Smooth muscle cell (in vitro differentiated cells): ENCODE measurements around the gene OR6X1. TPM values are rescaled to one million over a fixed set of nuclear protein-coding genes. Genes with fewer than 3 reads are reported as not detected.

ENCODE experiments used
- DNase-seq: peaks from one replicate; lab custom pipeline; 2025; ENCODE audit not compliant: unreplicated experiment; lab: John Stamatoyannopoulos, UW
- H2AFZ ChIP-seq: fragments of 200-600 bp; sonication (generic); 2 replicates; pipeline ENCODE4 v1.6.0; 2016; ENCODE audit warnings: antibody characterized with exemption, low read depth, mild to moderate bottlenecking
- H3F3A ChIP-seq: fragments of 200-600 bp; sonication (generic); 2 replicates; pipeline ENCODE4 v1.6.0; 2017; ENCODE audit warnings: antibody characterized with exemption, low read depth
- H3K27ac ChIP-seq: fragments of 200-600 bp; sonication (generic); 2 replicates; pipeline ENCODE4 v1.5.1; 2016; ENCODE audit warnings: low read depth, mild to moderate bottlenecking
- H3K27me3 ChIP-seq: fragments of 200-600 bp; sonication (generic); 2 replicates; pipeline ENCODE4 v1.6.1; 2016; ENCODE audit warnings: low read depth, mild to moderate bottlenecking
- H3K36me3 ChIP-seq: fragments of 200-600 bp; sonication (generic); 2 replicates; pipeline ENCODE4 v1.5.1; 2016; ENCODE audit warnings: low read depth
- H3K4me1 ChIP-seq: fragments of 200-600 bp; sonication (generic); 2 replicates; pipeline ENCODE4 v1.5.1; 2016; ENCODE audit warnings: low read depth
- H3K4me2 ChIP-seq: fragments of 200-600 bp; sonication (generic); 2 replicates; pipeline ENCODE4 v1.6.0; 2016; ENCODE audit warnings: mild to moderate bottlenecking
- H3K4me3 ChIP-seq: fragments of 200-600 bp; sonication (generic); 2 replicates; pipeline ENCODE4 v1.5.1; 2016; ENCODE audit warnings: mild to moderate bottlenecking
- H3K79me2 ChIP-seq: fragments of 200-600 bp; sonication (generic); 2 replicates; pipeline ENCODE4 v1.6.0; 2016; ENCODE audit warnings: low read depth, mild to moderate bottlenecking
- H3K9ac ChIP-seq: fragments of 200-600 bp; sonication (generic); 2 replicates; pipeline ENCODE4 v1.6.0; 2016; ENCODE audit warnings: low read depth
- H3K9me3 ChIP-seq: fragments of 200-600 bp; sonication (generic); replicated peaks from 2 replicates; pipeline ENCODE4 v1.5.1; 2016; ENCODE audit warnings: low read depth
- H4K20me1 ChIP-seq: fragments of 200-600 bp; sonication (generic); 2 replicates; pipeline ENCODE4 v1.6.0; 2016; ENCODE audit warnings: low read depth
- CTCF ChIP-seq: fragments of 200-600 bp; sonication (generic); IDR thresholded peaks from 2 replicates; pipeline ENCODE4 v1.5.1; 2017; ENCODE audit warnings: borderline replicate concordance, mild to moderate bottlenecking, antibody characterized with exemption; ENCODE audit not compliant: insufficient read depth, poor library complexity, severe bottlenecking
- WGBS: methylation state at CpG from one replicate; pipeline ENCODE4 v1.1.7; 2016; ENCODE audit warnings: low lambda C conversion rate; 5-methylcytosine and 5-hydroxymethylcytosine counted together
- polyA plus RNA-seq: library from polyadenylated mRNA; unstranded; fragments of >200 nt; fragmentation: Nextera tagmentation; extraction: Ambion mirVana; gene quantifications from 2 replicates; pipeline ENCODE4 v1.2.1, GENCODE V29; 2016
- total RNA-seq: library from RNA; depleted of rRNA; stranded (reverse); fragments of >200 nt; gene quantifications from 2 replicates; pipeline ENCODE4 v1.2.3, GENCODE V29; 2014

The OR6X1 gene
- total and polyA plus RNA-seq, 2 experiments from 2014 or later: not detected

- no peaks in the 10 kb centered on the region for H3K9me3 ChIP-seq
- H3K27ac ChIP-seq: no peak overlapping the region
- no peak for DNase-seq
- H3K4me3 ChIP-seq: peak overlapping the region; percentile 75
- H3K79me2 ChIP-seq: peaks cover 42% of the 10 kb centered on the region
- TF ChIP-seq CTCF: no peak
- H3K4me2 ChIP-seq: peak overlapping the region; percentile 97
- 5% methylated on average over 6 of the region's 6 CpGs for WGBS
- H4K20me1 ChIP-seq: peaks cover 16% of the 10 kb centered on the region
- H3K27me3 ChIP-seq: no peaks in the 10 kb centered on the region
- H2AFZ ChIP-seq: peak overlapping the region; percentile 100
- H3F3A ChIP-seq: no peaks in the 10 kb centered on the region
- no peaks in the 10 kb centered on the region for H3K36me3 ChIP-seq
- peak overlapping the region; percentile 88 for H3K9ac ChIP-seq
- H3K4me1 ChIP-seq: peaks cover 18% of the 10 kb centered on the region
Measured at GRCh38 chr11:123740787-123741158, 13.5 kb downstream of the OR6X1 start.

GRCh38 chr11:123738374-123738773 is 15.9 kb downstream of the OR6X1 start:
- Histone ChIP-seq H2AFZ (no peak overlapping the region), H3F3A (no peaks in the 10 kb centered on the region), H3K9ac (no peak overlapping the region), H3K9me3 (no peaks in the 10 kb centered on the region), H4K20me1 (peaks cover 26% of the 10 kb centered on the region), H3K36me3 (no peaks in the 10 kb centered on the region), H3K27ac (no peak overlapping the region), H3K4me2 (no peak overlapping the region), H3K4me1 (peaks cover 18% of the 10 kb centered on the region), H3K4me3 (no peak overlapping the region), H3K79me2 (peaks cover 47% of the 10 kb centered on the region), H3K27me3 (no peaks in the 10 kb centered on the region)
- 67% methylated on average over 2 of the region's 2 CpGs for WGBS
- no peak for TF ChIP-seq CTCF
- DNase-seq: no peak

GRCh38 chr11:123736769-123737168 is 17.5 kb downstream of the OR6X1 start:
- DNase-seq: no peak
- WGBS: 98% methylated on average over 3 of the region's 3 CpGs
- no peaks in the 10 kb centered on the region for H3K36me3 ChIP-seq
- H2AFZ ChIP-seq: no peak overlapping the region
- no peaks in the 10 kb centered on the region for H3F3A ChIP-seq
- no peak overlapping the region for H3K4me2 ChIP-seq
- no peak for TF ChIP-seq CTCF
- no peak overlapping the region for H3K27ac ChIP-seq
- H3K79me2 ChIP-seq: peaks cover 53% of the 10 kb centered on the region
- H3K4me1 ChIP-seq: peaks cover 9% of the 10 kb centered on the region
- H3K27me3 ChIP-seq: no peaks in the 10 kb centered on the region
- peaks cover 35% of the 10 kb centered on the region for H4K20me1 ChIP-seq
- no peaks in the 10 kb centered on the region for H3K9me3 ChIP-seq
- no peak overlapping the region for H3K4me3 ChIP-seq
- H3K9ac ChIP-seq: no peak overlapping the region

- Histone ChIP-seq H3K9ac (no peak overlapping the region), H3K27me3 (no peaks in the 10 kb centered on the region), H3K4me1 (no peaks in the 10 kb centered on the region), H3K36me3 (peaks cover 36% of the 10 kb centered on the region), H4K20me1 (peaks cover 13% of the 10 kb centered on the region), H3K9me3 (no peaks in the 10 kb centered on the region), H3F3A (no peaks in the 10 kb centered on the region), H2AFZ (no peak overlapping the region), H3K79me2 (peaks cover 8% of the 10 kb centered on the region), H3K27ac (no peak overlapping the region), H3K4me3 (no peak overlapping the region), H3K4me2 (no peak overlapping the region)
- no peak for TF ChIP-seq CTCF
- no peak for DNase-seq
- WGBS: 94% methylated on average over 8 of the region's 8 CpGs
Measured at GRCh38 chr11:123729602-123730001, 24.7 kb downstream of the OR6X1 start.
